C4-2B (cell line): Measurements from ENCODE around the gene ZNF804A.

ENCODE experiments used
- ZFX ChIP-seq: fragments of 450-650 bp; IDR thresholded peaks from 2 replicates; pipeline ENCODE4 v1.6.1; 2017
- TF ChIP-seq, protein P1 (sequence below): fragments of 450-650 bp; conservative IDR thresholded peaks from 2 replicates; pipeline ENCODE4 v1.5.1; 2017; ENCODE audit warnings: mild to moderate bottlenecking

DNA sequence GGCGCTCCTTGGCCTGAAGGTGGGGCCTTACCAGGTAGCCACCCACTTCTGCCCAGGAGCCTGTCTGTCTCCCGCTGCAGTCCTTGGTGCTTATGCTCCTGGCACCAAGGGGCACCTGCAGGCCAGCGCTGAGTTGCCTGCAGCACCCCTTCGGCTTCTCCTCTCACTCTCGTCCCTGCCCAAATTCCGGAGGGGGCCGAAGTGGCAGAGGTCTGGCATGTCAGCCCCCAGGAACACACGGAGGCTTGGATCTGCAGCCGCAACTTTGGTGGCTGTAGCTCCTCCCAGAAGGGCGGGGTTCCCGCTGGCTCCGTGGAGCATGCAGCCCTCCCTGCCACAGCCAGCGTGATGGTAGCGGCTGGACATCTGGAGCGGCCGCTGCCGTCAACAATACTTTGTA lies 37.7 kb upstream of the ZNF804A start:
- TF ChIP-seq, protein P1, sequence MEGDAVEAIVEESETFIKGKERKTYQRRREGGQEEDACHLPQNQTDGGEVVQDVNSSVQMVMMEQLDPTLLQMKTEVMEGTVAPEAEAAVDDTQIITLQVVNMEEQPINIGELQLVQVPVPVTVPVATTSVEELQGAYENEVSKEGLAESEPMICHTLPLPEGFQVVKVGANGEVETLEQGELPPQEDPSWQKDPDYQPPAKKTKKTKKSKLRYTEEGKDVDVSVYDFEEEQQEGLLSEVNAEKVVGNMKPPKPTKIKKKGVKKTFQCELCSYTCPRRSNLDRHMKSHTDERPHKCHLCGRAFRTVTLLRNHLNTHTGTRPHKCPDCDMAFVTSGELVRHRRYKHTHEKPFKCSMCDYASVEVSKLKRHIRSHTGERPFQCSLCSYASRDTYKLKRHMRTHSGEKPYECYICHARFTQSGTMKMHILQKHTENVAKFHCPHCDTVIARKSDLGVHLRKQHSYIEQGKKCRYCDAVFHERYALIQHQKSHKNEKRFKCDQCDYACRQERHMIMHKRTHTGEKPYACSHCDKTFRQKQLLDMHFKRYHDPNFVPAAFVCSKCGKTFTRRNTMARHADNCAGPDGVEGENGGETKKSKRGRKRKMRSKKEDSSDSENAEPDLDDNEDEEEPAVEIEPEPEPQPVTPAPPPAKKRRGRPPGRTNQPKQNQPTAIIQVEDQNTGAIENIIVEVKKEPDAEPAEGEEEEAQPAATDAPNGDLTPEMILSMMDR, result no peak
- no peak for TF ChIP-seq ZFX
